GM21423 (cell line): ENCODE data around the gene ITGAV.
"Not testable (repeated sequence)": the region's sequence is repeated elsewhere in the genome, so short reads cannot be mapped to it uniquely, and the experiment has no call there.

ENCODE experiments used
- ATAC-seq: cut with Tn5 transposase; IDR thresholded peaks from one replicate; pipeline ENCODE4 v1.9.1; 2021; ENCODE audit warnings: mild to moderate bottlenecking, moderate library complexity; ENCODE audit not compliant: unreplicated experiment

ITGAV gene

GRCh38 chr2:186589612-186590349, at the start of gene ITGAV:
Gene ITGAV, plus strand, starts transcription at chr2:186590056. Its CDS starts 283 bp downstream, at chr2:186590339.
- ATAC-seq = peak; percentile 96

GRCh38 chr2:186540941-186541340, 48.9 kb upstream of the ITGAV start:
- no peak for ATAC-seq

- no peak for ATAC-seq
Observed at GRCh38 chr2:186542002-186542401, 47.9 kb upstream of the ITGAV start.

- ATAC-seq = no peak
Observed at GRCh38 chr2:186543561-186544131, 46.2 kb upstream of the ITGAV start.

- no peak for ATAC-seq
Observed at GRCh38 chr2:186544255-186544675, 45.6 kb upstream of the ITGAV start.

GRCh38 chr2:186546846-186547245, 43.0 kb upstream of the ITGAV start:
- ATAC-seq = no peak

- no peak for ATAC-seq
Observed at GRCh38 chr2:186551323-186552050, 38.4 kb upstream of the ITGAV start.

GRCh38 chr2:186554429-186554828, 35.4 kb upstream of the ITGAV start:
- ATAC-seq = no peak

GRCh38 chr2:186554850-186555671, 34.8 kb upstream of the ITGAV start:
- ATAC-seq = no peak

GRCh38 chr2:186558512-186559276, 31.2 kb upstream of the ITGAV start:
- no peak for ATAC-seq

GRCh38 chr2:186559370-186559769, 30.5 kb upstream of the ITGAV start:
- peak; percentile 41 for ATAC-seq

GRCh38 chr2:186559848-186560247, 30.0 kb upstream of the ITGAV start:
- ATAC-seq = peak; percentile 91

GRCh38 chr2:186560254-186560653, 29.6 kb upstream of the ITGAV start:
- ATAC-seq = no peak

- ATAC-seq = no peak
Observed at GRCh38 chr2:186561467-186562208, 28.2 kb upstream of the ITGAV start.

- ATAC-seq = no peak
Observed at GRCh38 chr2:186562209-186562578, 27.7 kb upstream of the ITGAV start.

GRCh38 chr2:186568600-186568999, 21.3 kb upstream of the ITGAV start:
- not testable (repeated sequence) for ATAC-seq

- ATAC-seq = not testable (repeated sequence)
Observed at GRCh38 chr2:186569127-186569526, 20.7 kb upstream of the ITGAV start.

- no peak for ATAC-seq
Observed at GRCh38 chr2:186569897-186570296, 20.0 kb upstream of the ITGAV start.

GRCh38 chr2:186570604-186571003, 19.3 kb upstream of the ITGAV start:
- ATAC-seq = no peak

GRCh38 chr2:186572705-186573104, 17.2 kb upstream of the ITGAV start:
- no peak for ATAC-seq
